Measurements from ENCODE around the gene TMEM242.
"Not testable (repeated sequence)": the region's sequence is repeated elsewhere in the genome, so short reads cannot be mapped to it uniquely, and the experiment has no call there.

Gene TMEM242

GRCh38 chr6:157323255-157323965 is at the start of gene TMEM242:
Gene TMEM242, minus strand, starts transcription at chr6:157323519. Its CDS starts 20 bp downstream, at chr6:157323499.
- DNase-seq, result no peak

- no peak for DNase-seq
Measured at GRCh38 chr6:157372501-157373280, 49.4 kb upstream of the TMEM242 start.

GRCh38 chr6:157370755-157371154 is 47.4 kb upstream of the TMEM242 start:
- DNase-seq, result no peak

GRCh38 chr6:157368359-157369049 is 45.2 kb upstream of the TMEM242 start:
- DNase-seq, result no peak

- DNase-seq, result no peak
Measured at GRCh38 chr6:157366648-157367047, 43.3 kb upstream of the TMEM242 start.

- no peak for DNase-seq
Measured at GRCh38 chr6:157364705-157365104, 41.4 kb upstream of the TMEM242 start.

- DNase-seq, result no peak
Measured at GRCh38 chr6:157361886-157362285, 38.6 kb upstream of the TMEM242 start.

- DNase-seq, result no peak
Measured at GRCh38 chr6:157358287-157358686, 35.0 kb upstream of the TMEM242 start.

GRCh38 chr6:157346373-157346772 is 23.1 kb upstream of the TMEM242 start:
- peak; percentile 19 for DNase-seq

GRCh38 chr6:157343732-157344131 is 20.4 kb upstream of the TMEM242 start:
- DNase-seq, result no peak

- DNase-seq, result no peak
Measured at GRCh38 chr6:157339432-157339831, 16.1 kb upstream of the TMEM242 start.

- no peak for DNase-seq
Measured at GRCh38 chr6:157337751-157338150, 14.4 kb upstream of the TMEM242 start.

GRCh38 chr6:157337276-157337675 is 14.0 kb upstream of the TMEM242 start:
- DNase-seq, result not testable (repeated sequence)

- no peak for DNase-seq
Measured at GRCh38 chr6:157335829-157336228, 12.5 kb upstream of the TMEM242 start.

- DNase-seq, result no peak
Measured at GRCh38 chr6:157333956-157334355, 10.6 kb upstream of the TMEM242 start.

GRCh38 chr6:157333537-157333936 is 10.2 kb upstream of the TMEM242 start:
- DNase-seq, result no peak

GRCh38 chr6:157332813-157333212 is 9.5 kb upstream of the TMEM242 start:
- DNase-seq, result no peak

- DNase-seq, result no peak
Measured at GRCh38 chr6:157330831-157331230, 7.5 kb upstream of the TMEM242 start.

- DNase-seq, result no peak
Measured at GRCh38 chr6:157329829-157330228, 6.5 kb upstream of the TMEM242 start.

- DNase-seq, result no peak
Measured at GRCh38 chr6:157328108-157328692, 4.9 kb upstream of the TMEM242 start.

- DNase-seq, result no peak
Measured at GRCh38 chr6:157326979-157327378, 3.7 kb upstream of the TMEM242 start.

GRCh38 chr6:157325069-157325805 is 1.9 kb upstream of the TMEM242 start:
- DNase-seq, result no peak

- DNase-seq, result no peak
Measured at GRCh38 chr6:157323966-157324300, 614 bp upstream of the TMEM242 start.
